Measurements from ENCODE around the gene CUEDC1.

CUEDC1 gene

DNA sequence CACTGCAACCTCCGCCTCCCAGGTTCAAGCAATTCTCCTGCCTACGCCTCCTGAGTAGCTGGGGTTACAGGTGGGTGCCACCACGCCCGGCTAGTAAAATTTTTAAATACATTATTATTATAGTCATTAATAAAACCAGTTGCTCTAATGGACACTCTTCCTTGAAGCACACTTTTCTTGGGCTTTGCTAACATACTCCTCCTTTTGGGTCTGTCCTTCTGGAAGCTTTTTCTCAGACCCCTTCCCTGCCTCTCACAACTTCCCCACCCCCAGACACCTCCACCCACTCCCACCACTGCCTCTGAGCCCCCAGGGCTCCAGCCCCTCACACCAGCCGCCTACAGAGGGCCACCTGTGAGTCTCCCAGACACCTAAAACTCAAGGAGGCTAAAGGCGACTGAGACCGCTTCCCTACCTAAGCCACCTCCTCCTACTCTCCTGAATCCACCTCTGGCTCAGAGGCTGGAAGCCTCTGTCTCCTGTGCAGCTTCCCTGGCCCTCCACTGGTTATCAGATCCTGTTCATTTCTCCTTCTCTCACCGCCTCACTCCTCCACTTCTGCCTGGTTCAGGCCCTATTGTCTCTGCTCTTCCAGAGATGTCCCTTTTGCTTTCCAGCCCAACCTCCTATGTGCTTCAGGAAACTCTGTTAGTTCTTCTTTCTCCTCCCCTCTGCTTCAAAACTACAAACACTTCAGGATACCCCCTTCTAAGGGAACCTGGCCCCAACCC lies 2.1 kb upstream of the CUEDC1 start:
- DNase-seq = no peak

DNA sequence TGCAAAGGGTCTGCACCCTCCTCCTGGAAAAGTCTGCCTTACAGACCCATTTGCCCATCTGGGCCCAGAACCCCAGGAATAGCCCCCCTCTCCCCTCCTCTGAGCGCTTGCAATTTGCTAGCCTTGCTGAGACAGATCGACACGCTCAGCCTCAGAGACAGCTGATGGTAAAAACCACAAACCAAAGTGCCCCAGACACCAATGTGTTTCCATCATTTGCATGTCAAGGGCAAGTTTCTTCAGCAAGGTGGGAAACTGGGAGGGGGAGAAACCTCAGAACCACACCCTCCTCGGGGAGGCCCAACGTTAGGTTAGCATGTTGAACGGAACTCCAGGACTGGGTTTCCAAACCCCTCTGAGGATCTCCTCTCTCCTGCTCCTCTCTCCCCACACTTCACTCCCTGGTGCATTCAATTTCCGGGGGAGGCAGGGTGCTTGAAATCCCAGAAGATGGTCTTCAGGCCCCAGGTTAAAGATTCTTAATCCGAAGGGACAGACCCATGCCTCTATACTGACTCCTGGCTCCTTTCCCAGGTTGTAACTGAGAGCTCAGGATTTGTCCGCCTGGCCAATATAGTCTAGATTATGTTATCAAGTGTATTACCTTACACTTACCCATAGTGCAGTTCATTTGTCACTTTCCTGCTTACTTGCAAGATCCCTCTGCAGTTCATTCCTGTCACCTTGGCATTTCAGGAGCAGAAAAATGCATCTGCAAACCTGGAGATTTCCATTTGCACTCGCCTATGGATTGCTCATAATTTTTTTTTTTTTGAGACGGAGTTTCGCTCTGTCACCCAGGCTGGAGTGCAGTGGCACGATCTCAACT lies 1.3 kb upstream of the CUEDC1 start:
- peak; percentile 73 for DNase-seq

DNA sequence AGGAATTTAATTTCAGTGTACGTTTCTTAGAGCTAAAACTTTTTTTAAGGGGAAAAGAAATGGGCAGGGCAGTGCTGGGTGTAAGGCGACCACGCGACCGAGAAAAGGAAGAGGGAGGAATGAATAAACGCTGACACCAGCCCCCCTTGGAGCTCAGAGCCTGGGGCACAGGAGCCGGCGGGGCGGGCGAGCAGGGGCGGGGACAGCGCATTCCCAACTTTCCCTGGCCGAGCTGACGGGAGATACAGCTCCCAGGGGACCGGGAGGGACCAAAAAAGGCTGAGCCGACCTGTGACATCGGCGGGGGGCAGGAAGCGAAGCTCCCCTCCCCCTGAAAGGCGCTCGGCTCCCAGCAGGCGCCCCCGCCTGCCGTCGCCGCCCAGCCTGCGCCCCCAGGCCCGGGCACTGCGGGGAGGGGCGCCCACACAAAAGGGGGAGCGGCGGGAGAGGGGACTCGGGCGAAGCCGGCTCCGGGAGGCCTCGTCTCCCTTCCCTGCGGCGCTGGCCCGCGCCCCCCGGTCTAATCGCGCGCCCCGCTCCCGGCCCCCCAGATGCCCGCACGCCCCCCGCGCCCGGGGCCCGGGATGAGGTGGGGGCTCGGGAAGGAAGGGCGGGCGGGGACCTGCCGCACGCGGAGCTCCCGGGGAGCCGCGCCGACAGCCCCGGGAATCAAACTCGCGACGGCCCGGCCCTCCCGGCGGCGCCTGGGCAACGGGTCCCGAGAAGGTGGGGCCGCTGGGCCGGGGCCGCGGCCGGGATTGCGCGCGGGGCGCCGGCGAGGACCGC lies 622 bp downstream of the CUEDC1 start:
- no peak for DNase-seq

DNA sequence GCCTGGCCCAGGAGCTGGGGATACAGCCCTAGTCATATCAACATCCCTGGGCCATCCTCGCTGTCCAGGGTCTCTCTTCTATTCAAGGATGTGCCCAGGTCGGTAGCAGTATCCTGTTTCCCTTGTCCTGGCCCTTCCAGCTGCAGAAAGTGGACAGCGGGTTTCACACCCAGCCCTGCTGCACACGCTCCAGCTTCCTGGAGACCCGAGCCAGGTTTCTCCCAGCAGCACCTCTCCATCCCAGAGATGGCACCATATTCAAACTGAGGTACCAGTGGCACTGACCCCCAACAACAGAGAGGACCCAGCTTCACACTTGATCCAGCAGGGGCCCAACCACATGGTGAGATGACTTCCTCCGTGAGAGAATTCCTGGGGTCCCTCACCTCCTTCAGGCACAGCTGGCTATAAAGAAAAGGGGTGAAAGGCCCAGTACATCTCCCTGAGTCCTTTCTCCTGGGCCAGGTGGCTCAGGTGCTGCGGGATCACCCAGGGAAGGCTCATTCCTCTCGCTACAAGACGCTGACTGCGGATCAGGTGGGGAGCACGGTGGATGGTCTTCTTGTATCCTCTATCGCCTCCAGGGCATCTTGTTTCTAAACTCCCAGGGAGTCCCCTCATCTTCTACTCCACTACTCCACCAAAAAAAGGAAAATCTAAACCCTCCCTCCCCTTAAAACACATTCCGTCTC lies 1.4 kb downstream of the CUEDC1 start:
- no peak for DNase-seq

DNA sequence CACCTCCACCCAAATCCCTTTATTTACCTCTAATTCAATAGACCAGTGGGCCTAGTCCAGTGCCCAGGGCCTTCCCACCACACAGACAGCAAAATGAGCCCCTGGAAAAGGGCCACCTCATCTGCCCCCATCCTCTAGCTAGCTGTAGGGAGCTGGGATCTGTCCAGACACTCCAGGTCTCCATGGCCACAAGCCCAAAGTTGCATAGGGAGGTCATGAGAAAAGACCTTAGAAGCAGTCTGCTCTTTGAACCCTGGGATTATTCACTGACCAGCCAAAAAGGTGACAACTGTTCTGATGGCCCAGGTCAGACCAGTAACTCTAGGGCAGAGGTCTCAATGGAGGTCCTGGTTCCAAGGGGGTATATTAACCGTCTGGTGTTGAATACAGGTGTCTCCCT lies 2.0 kb downstream of the CUEDC1 start:
- no peak for DNase-seq

DNA sequence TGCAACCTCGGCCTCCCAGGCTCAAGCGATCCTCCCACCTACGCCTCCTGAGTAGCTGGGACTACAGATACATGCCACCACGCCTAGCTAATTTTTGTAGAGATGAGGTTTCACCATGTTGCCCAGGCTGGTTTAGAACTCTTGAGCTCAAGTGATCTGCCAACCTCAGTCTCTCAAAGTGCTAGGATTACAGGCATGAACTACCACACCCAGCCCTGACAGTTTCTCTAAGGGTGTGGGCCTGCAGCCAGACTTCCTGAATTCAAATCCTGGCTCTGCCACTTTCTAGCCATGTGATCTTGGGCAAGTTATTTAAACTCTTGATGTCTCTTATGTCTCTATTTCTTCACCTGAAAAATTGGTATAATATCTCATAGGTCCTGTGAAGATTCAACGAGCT lies 5.6 kb downstream of the CUEDC1 start:
- DNase-seq = no peak

DNA sequence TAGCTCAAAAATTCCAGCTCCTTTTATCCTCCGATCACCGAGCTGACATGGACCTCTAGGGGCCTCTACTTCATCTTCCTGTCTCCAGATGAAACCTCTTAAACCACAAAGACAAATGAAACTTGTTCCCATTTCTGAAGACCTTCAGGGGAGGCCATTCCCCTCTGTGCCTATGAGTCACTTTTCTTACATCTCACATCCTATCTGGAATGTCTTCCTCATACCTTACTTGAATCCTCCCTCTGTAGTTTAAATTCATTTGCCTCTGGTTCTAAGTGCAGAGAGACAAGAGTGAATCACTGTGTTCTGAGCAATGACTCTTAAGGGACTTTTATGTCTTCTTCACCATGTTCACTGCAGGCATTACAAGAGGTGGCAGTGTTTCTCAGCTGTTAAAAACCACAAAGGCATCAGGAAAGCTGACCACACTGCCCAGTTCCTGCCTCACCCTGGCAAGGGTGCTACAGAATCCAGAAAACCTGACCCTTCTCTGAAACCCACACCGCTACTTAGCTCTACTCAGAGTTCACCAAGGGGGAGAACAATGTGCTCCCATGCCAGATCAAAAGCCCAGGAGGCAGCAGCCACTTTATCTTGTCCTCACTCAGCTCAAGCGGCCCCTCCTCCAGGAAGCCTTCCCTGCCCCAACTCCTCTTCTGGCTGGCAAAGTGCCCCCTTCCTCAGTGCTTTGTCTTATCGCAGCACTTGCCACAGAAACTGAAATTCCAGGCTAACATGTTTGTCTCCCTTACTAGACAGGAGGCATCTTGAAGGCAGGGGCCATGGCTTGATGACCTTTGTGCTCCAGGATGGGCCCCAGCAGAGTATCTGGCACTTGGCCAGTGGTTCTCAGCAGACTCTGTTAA lies 6.4 kb downstream of the CUEDC1 start:
- DNase-seq = no peak

DNA sequence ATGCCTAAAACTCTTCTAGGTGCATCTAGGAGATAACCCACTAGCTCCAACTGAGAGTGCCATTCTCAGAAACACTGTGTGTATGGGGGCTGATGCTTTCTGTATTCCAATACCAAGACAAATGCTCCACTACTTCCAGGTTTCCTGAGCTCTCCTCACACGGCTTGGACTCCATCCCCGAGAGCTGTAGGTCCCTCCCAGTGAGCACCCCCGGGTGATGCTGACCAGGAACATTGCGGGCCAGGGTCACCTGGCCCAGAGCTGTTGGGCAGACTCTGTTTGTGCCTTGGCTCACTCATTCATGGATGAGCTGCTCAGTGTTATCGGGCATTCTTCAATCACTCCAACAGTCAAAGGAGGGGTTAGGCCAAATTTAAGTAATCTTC lies 7.0 kb downstream of the CUEDC1 start:
- no peak for DNase-seq

DNA sequence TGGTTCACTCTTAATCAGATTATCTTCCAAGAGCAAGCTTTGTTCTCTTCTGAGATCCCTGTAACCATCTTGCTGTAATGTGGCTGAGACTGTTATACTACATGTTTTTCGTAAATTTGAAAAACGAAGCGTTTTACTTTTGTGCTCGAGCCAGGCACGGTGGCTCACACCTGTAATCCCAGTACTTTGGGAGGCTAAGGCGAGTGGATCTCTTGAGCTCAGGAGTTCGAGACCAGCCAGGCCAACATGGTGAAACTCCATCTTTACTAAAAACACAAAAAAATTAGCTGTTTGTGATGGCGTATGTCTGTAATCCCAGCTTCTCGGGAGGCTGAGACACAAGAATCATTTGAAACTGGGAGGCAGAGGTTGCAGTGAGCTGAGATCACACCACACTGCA lies 7.8 kb downstream of the CUEDC1 start:
- DNase-seq = no peak

DNA sequence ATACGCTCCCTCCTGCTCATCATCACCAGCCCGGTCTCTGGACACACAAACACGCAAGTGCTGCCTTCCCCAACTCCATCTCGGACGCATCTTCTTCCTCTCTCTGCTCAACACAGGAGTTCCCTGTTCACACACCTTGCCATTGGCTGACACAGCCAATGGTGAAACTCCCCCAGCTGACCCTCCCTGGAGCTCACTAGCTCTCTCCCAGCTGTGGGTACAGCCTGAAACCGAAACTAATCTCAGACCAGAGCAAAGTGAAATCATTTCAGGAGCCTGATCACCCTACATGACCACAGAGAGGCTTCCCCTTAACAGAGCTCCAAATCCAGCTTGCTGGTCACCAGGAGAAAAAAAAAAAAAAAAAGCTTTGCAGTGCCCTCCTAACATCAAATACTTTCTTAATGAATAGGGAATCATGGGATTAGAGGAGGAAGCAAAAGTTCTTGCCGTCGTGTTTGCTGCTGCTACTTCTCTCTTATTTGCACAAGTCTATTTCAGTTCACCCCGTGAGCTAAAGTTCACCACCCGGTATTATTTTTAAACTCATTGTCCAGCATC lies 8.3 kb downstream of the CUEDC1 start:
- no peak for DNase-seq

DNA sequence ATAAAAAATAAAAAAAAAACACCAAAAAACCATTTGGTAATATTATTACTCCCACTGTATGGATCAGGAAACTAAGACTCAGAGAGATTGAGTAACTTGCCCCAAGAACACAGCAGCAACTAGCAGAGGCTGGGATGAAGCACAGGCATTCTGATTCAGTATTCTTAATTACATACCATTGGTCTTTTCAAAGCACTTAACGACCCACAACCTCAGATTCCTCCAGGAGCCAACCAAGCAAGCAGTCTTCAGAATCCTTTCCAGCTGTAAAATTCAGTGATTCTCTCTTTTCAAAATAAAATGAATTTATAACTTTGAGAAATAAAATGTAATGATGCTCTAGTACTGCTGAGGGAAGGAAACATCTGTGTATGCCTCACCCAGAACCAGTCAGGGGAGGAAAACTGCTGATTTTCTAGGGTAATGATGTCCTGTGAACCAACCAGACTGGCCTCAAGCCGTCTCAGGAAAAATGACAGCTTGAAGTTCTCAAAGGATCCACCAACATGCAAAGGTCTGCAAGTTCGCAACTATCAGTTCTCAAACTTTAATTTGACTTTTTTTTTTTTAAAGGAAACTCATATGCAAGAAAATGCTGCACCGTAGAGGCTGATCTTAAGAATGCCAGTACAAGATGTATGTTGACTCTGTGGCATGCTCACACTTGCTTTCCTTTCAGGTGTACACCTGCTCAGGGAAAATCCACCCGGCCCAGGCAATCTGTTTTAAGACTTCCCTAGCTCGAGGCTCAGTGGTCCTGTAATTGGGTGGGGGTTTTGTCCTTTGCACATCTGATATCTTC lies 9.0 kb downstream of the CUEDC1 start:
- no peak for DNase-seq

DNA sequence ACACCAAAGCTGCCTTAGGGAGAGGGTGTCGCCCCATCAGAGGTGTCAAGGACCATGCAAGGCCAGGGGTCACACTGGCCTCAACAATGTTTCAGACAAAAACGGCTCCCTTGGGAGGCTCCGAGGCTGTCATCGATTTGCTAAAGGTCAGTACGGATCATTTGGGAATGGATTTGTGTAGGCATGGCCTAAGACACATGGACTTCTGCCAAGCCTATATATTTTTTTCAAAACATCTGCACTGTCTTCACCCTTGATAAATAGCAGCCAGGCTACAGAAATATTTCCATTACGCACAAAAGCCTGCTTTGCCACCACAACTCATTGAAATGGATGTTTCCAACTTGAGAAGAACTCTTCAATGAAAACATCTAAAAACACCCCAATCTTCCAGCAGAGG lies 10.3 kb downstream of the CUEDC1 start:
- no peak for DNase-seq

DNA sequence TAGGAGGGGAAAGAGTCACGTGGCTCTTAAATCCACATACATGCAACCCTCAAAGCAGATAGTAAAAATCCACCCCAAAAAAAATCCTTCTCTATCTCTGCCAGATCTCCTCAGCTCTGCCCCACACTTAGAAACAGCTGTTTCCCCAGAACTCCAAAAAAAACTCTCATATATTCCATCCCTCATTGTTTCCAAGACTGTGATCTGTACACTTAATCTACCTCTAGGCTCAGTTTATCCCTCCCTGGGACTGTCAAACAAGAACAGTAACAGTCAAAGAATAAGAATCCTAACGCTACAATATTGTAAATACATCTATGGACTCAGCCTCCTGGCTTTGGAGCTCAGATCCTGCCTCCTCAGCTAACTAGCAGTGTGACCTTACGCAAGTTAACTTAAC lies 11.6 kb downstream of the CUEDC1 start:
- no peak for DNase-seq

DNA sequence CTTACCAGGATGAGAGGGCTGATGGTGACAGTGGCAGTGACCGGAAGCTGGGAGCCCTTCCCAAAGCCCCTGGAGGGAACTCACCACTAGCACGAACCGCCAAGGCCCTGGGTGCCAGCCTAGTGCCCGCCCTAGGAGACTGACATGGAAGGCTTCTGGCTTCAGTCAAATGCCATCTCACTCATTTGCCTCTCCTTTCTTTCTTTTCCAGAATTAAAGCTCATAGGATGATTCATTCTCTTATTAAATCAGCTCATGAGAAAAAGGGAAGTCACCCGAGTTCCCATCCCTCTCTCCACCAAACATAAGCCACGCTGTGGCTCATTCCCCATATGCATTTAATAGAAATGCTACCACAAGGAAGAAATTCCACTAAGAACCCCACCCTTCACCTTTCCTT lies 12.1 kb downstream of the CUEDC1 start:
- no peak for DNase-seq

DNA sequence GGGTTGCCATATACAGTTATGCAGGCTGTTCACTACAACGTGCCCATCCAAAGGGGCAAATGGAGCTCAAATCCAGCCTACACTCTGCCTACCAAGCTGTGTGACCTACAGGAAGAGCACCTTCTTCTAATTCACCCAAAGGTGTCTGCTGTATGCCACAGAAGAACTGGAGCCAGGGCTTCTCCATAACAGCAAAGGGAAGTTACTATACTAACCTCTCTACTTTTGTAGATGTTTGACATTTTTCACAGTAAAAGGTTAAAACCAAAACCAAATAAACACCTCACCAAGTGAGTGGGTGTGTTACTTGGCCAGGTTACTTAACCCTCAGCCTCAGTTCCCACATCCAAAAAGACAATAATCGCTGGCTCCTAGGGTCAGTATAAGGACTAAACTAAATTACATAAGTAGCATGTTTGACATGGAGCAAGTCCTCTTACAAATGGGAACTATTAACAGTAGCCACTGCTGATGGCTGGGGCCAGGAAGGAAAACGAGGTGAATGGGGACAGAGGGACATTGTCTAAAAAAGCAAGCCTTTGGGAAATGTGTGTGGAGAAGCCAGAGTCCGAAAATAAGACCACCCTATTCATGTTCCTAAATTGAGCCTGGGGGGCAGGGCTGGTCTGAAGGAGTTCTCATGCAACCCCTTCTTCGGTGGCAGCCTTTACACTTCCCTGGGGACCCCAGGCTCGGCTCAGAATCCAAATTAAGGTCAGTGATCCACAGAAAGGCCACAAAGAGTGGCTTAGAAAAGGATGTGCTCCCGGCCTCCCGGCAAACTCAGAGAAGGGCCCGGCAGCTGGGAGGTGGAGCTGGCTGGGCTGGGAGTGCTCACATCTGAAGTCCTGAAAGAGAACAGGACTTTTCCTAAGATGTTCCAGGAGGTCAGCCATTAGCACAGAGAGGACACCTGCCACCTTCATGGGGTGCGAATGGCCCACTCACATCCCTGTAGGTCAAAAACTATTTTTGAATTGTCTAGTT lies 13.5 kb downstream of the CUEDC1 start:
- no peak for DNase-seq

DNA sequence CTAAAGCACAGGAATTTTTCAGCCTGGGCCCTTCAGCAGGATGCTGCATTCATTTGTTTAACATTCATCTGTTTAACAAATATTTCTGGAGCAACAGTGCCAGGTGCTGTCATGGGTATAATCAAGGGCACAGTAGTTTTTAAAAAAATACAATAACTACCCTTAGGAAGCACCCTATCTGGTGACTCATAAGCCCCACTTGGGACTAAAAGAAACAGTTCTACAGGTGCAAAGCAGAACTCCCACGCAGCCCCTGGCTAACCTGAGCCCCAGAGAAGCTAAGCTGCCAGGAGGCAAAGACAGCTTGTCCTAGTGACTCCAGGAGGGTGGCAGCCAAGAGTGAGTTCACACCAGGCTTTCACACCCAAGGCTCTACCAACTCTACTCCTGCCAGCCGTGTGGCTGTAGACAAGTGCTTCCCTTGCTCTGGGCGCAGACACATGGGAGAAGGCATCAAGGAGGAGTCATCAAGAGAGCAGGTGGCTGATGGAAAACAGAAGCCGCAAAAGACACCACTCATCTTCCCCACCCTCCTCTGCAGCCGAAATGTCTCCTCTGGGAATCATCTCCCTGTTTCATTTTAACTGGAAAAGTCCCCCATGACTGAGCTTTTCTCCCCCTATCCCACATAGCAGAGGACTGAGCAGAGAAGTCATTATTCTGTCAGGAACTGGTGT lies 14.4 kb downstream of the CUEDC1 start:
- no peak for DNase-seq

DNA sequence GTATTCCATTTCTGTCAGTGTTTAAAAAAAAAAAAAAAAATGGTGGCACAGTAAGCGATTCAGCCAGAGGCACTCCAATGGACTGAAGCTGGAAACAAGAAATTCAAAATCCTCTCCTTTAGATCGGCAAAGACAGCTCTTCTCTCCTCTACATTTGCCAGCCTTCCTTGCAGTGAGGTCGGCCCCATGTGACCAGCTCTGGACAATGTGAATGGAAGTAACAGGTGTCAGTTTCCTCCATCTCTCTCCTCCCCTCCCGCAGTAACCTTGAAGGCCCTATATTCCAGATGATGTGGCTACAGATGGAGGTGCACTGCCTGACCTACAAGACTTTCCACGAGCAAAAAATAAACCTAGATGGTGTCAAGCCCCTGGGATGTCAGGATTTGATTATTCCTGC lies 15.0 kb downstream of the CUEDC1 start:
- no peak for DNase-seq

DNA sequence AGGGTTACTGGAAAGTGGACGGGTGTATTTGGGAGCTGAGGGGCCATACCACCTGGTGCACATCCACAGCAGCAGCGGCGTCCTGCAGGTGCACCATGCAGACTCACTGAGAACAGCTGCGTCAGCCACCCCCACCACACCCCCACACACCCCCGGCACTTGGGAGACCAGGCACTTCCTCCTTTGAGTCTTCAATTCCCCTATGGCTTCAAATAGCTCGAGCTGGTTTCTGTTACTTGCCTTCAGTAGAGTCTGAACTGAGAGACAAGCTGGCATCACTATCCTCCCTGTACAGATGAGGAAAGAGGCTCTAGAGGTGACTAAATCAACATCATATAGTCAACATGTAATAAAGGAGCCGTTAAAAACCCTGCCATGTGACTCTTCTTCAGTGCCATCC lies 15.4 kb downstream of the CUEDC1 start:
- DNase-seq = no peak

DNA sequence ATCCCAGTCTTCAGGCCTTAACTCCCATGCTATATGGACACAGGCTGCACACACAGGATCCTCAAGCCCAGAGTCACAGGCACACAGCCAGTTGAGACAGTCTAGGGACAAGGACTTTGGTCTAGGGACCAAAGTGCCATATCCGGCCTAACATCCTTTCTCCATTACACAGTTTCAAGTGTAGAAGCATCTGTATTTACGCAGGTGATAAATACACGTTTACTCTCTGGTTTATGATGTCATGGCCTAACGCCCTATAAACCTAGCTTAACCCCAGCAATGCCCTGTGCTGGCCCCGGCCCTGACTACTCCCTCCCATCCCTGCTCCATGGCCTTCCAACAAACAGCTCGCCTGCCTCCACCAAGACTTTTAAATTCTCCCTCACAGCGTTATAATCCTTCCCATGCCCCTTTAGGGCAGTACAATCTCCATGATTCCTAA lies 17.1 kb downstream of the CUEDC1 start:
- no peak for DNase-seq

Measured in activated CD8-positive, alpha-beta memory T cell treated with anti-CD3 and anti-CD28 coated beads for 24 hours (primary cell).